ENCODE data around the gene SLC39A11. TPM values are rescaled to one million over a fixed set of nuclear protein-coding genes. Genes with fewer than 3 reads are reported as not detected.

The SLC39A11 gene
- polyA plus RNA-seq, 1 donor from 2014 or later: 8.0 TPM

- H3K79me2 ChIP-seq (replicated peaks; ENCODE audit: insufficient read depth, low read length): no peaks in the 10 kb centered on the region
- H3F3A ChIP-seq (ENCODE audit: insufficient read depth, low read length, poor library complexity, severe bottlenecking): no peaks in the 10 kb centered on the region
- no peak overlapping the region for H2AFZ ChIP-seq (ENCODE audit: low read depth, low read length)
Observed at GRCh38 chr17:72614871-72615626, 477.4 kb downstream of the SLC39A11 start.

GRCh38 chr17:72614476-72614870 lies 478.0 kb downstream of the SLC39A11 start:
- no peak overlapping the region for H3K27ac ChIP-seq (ENCODE audit: low read length)
- TF ChIP-seq REST (IDR thresholded peaks at IDR 0.05; ENCODE audit: borderline replicate concordance) (no peak), MXI1 (conservative IDR thresholded peaks at IDR 0.05; ENCODE audit: poor library complexity, severe bottlenecking) (no peak), SMC3 (conservative IDR thresholded peaks at IDR 0.05; ENCODE audit: poor library complexity) (no peak), RAD21 (conservative IDR thresholded peaks at IDR 0.05) (no peak), POLR2AphosphoS5 (IDR thresholded peaks at IDR 0.05) (no peak), EP300 (conservative IDR thresholded peaks at IDR 0.05; ENCODE audit: poor library complexity, severe bottlenecking) (no peak)

More at GRCh38 chr17:72614871-72615626, 477.4 kb downstream of the SLC39A11 start:
- H3K4me2 ChIP-seq (ENCODE audit: low read length): no peak overlapping the region
- no peaks in the 10 kb centered on the region for H3K36me3 ChIP-seq (ENCODE audit: insufficient read depth, low read length)
- no peak for TF ChIP-seq EP300 (conservative IDR thresholded peaks at IDR 0.05; ENCODE audit: poor library complexity, severe bottlenecking)
- TF ChIP-seq SMC3 (conservative IDR thresholded peaks at IDR 0.05; ENCODE audit: poor library complexity): no peak
- TF ChIP-seq POLR2AphosphoS5 (IDR thresholded peaks at IDR 0.05): no peak
- TF ChIP-seq CTCF (IDR thresholded peaks at IDR 0.05; ENCODE audit: poor library complexity, severe bottlenecking): no peak
- no peak for TF ChIP-seq RAD21 (conservative IDR thresholded peaks at IDR 0.05)
- TF ChIP-seq EZH2 (IDR thresholded peaks at IDR 0.05; ENCODE audit: borderline replicate concordance, insufficient read depth, low read length, poor library complexity, severe bottlenecking): no peak
- TF ChIP-seq MXI1 (conservative IDR thresholded peaks at IDR 0.05; ENCODE audit: poor library complexity, severe bottlenecking): no peak
- no peak for TF ChIP-seq TAF1 (IDR thresholded peaks at IDR 0.05; ENCODE audit: low read depth)
- TF ChIP-seq REST (IDR thresholded peaks at IDR 0.05; ENCODE audit: borderline replicate concordance): no peak
- no peaks in the 10 kb centered on the region for H4K20me1 ChIP-seq (ENCODE audit: insufficient read depth)
- H3K27ac ChIP-seq (ENCODE audit: low read length): no peak overlapping the region
- no peaks in the 10 kb centered on the region for H3K9me2 ChIP-seq (ENCODE audit: insufficient read depth, low read length)
- no peak overlapping the region for H3K9ac ChIP-seq (ENCODE audit: low read length)
- H3K9me3 ChIP-seq (ENCODE audit: low read length): no peaks in the 10 kb centered on the region
- no peak overlapping the region for H3K4me3 ChIP-seq (ENCODE audit: low read length)
- no peaks in the 10 kb centered on the region for H3K27me3 ChIP-seq (ENCODE audit: insufficient read depth, low read depth, low read length)

More at GRCh38 chr17:72614476-72614870, 478.0 kb downstream of the SLC39A11 start:
- Histone ChIP-seq H3K27me3 (ENCODE audit: insufficient read depth, low read depth, low read length) (no peaks in the 10 kb centered on the region), H3K79me2 (replicated peaks; ENCODE audit: insufficient read depth, low read length) (no peaks in the 10 kb centered on the region), H3K9ac (ENCODE audit: low read length) (no peak overlapping the region), H3K9me2 (ENCODE audit: insufficient read depth, low read length) (no peaks in the 10 kb centered on the region), H4K20me1 (ENCODE audit: insufficient read depth) (no peaks in the 10 kb centered on the region), H3K36me3 (ENCODE audit: insufficient read depth, low read length) (no peaks in the 10 kb centered on the region), H3F3A (ENCODE audit: insufficient read depth, low read length, poor library complexity, severe bottlenecking) (no peaks in the 10 kb centered on the region), H3K4me3 (ENCODE audit: low read length) (no peak overlapping the region), H3K4me2 (ENCODE audit: low read length) (no peak overlapping the region), H2AFZ (ENCODE audit: low read depth, low read length) (no peak overlapping the region), H3K9me3 (ENCODE audit: low read length) (no peaks in the 10 kb centered on the region)
